HCT116 (cell line): ENCODE data around the gene KCNK18. TPM values are rescaled to one million over a fixed set of nuclear protein-coding genes. Genes with fewer than 3 reads are reported as not detected.

Experiments used
- ATAC-seq: fragments of 200-7000 bp; cut with Tn5 transposase; 2 replicates; pipeline ENCODE4 v1.9.1; 2020; ENCODE audit warnings: mild to moderate bottlenecking, moderate library complexity
- BruUV-seq: library from RNA; stranded (reverse); fragments of 400-500 nt; replicated peaks from 2 replicates; lab custom pipeline; 2021; lab: Mats Ljungman, UMichigan
- CTCF ChIA-PET: fragments of 300-600 bp; sonication (Branson Sonifier 250); formaldehyde crosslinking; loops from one replicate; lab custom pipeline; 2021; ENCODE audit warnings: antibody characterized with exemption; lab: Charles Lee
- POLR2A ChIA-PET: fragments of 300-600, 350-600 bp; sonication (Branson Sonifier 250); formaldehyde crosslinking; loops from one replicate; lab custom pipeline; 2021; ENCODE audit warnings: antibody characterized with exemption; lab: Charles Lee
- RAD21 ChIA-PET, 2 experiments: fragments of 300-600 bp; sonication (Branson Sonifier 250); formaldehyde crosslinking; loops; one replicate each; lab custom pipeline; 2023; ENCODE audit warnings: low total read pairs in 2 of 2; ENCODE audit not compliant: uncharacterized antibody in 2 of 2, unreplicated experiment in 2 of 2, low non-redundant PET in 1 of 2; lab: Charles Lee
- DNase-seq: peaks from one replicate; pipeline ENCODE4 v3.0.0-alpha.2; 2010; ENCODE audit warnings: low read depth, low spot score
- H2AFZ ChIP-seq: fragments of 200-600 bp; shearing (Covaris generic), sonication (generic); 2 replicates; pipeline ENCODE4 v1.6.1; 2017; ENCODE audit warnings: low read depth, mixed run types, mixed read lengths, antibody characterized with exemption, low read length; ENCODE audit not compliant: poor library complexity, severe bottlenecking
- H3K27ac ChIP-seq: 2 replicates; pipeline ENCODE4 v1.5.1; 2012; ENCODE audit warnings: low read depth, low read length
- H3K27me3 ChIP-seq: fragments of 200-600 bp; sonication (generic); 2 replicates; pipeline ENCODE4 v1.6.1; 2016; ENCODE audit warnings: mixed run types, low read length, mixed read lengths; ENCODE audit not compliant: insufficient read depth
- H3K36me3 ChIP-seq, 2 experiments: fragments of 200-500 bp in 1 of 2; fragments of 200-600 bp in 1 of 2; sonication (Bioruptor generic) in 1 of 2; sonication (generic) in 1 of 2; 2 replicates each; pipeline versions ENCODE4 v1.5.1 to v1.6.1; 2014 to 2016; ENCODE audit warnings: low read length in 2 of 2, inconsistent platforms in 1 of 2, mixed read lengths in 1 of 2, mixed run types in 1 of 2; ENCODE audit not compliant: insufficient read depth in 2 of 2, control insufficient read depth in 1 of 2
- H3K4me1 ChIP-seq, 2 experiments: fragments of 200-600 bp in 1 of 2; sonication (generic) in 1 of 2; 2 replicates each; pipeline versions ENCODE4 v1.5.1 to v1.6.1; 2012 to 2017; ENCODE audit warnings: low read length in 2 of 2, inconsistent platforms in 1 of 2, mild to moderate bottlenecking in 1 of 2, mixed read lengths in 1 of 2, mixed run types in 1 of 2, moderate library complexity in 1 of 2; ENCODE audit not compliant: insufficient read depth in 2 of 2, control insufficient read depth in 1 of 2
- H3K4me2 ChIP-seq: fragments of 200-600 bp; sonication (generic); 2 replicates; pipeline ENCODE4 v1.6.1; 2017; ENCODE audit warnings: mixed run types, low read length, mixed read lengths
- H3K4me3 ChIP-seq, 2 experiments: fragments of 200-600 bp in 1 of 2; sonication (generic) in 1 of 2; replicated peaks in 1 of 2; 2 replicates each; pipeline ENCODE4 v1.5.1; 2011 to 2016; ENCODE audit warnings: low read length in 2 of 2, control low read depth in 1 of 2, low read depth in 1 of 2, mild to moderate bottlenecking in 1 of 2, mixed read lengths in 1 of 2, mixed run types in 1 of 2
- H3K79me2 ChIP-seq: fragments of 200-600 bp; sonication (generic); 2 replicates; pipeline ENCODE4 v1.6.1; 2017; ENCODE audit warnings: mild to moderate bottlenecking, mixed run types, low read length, moderate library complexity, mixed read lengths; ENCODE audit not compliant: insufficient read depth
- H3K9ac ChIP-seq: fragments of 200-600 bp; sonication (generic); 2 replicates; pipeline ENCODE4 v1.6.1; 2016; ENCODE audit warnings: low read length, mixed read lengths
- H3K9me2 ChIP-seq: fragments of 200-600 bp; sonication (generic), shearing (Covaris generic); 2 replicates; pipeline ENCODE4 v1.6.1; 2017; ENCODE audit warnings: mixed run types, mild to moderate bottlenecking, moderate library complexity; ENCODE audit not compliant: insufficient read depth
- H3K9me3 ChIP-seq, 2 experiments: fragments of 200-500 bp in 1 of 2; fragments of 200-600 bp in 1 of 2; sonication (Bioruptor generic) in 1 of 2; sonication (generic) in 1 of 2; 2 replicates each; pipeline ENCODE4 v1.6.1; 2014 to 2017; ENCODE audit warnings: low read length in 2 of 2, mixed read lengths in 2 of 2, inconsistent platforms in 1 of 2, low read depth in 1 of 2, mild to moderate bottlenecking in 1 of 2, mixed run types in 1 of 2, moderate library complexity in 1 of 2; ENCODE audit not compliant: control insufficient read depth in 1 of 2, insufficient read depth in 1 of 2
- H4K20me1 ChIP-seq: fragments of 200-600 bp; sonication (generic), shearing (Covaris generic); 2 replicates; pipeline ENCODE4 v1.6.1; 2017; ENCODE audit warnings: mixed run types, mild to moderate bottlenecking, moderate library complexity; ENCODE audit not compliant: insufficient read depth
- CBX3 ChIP-seq: IDR thresholded peaks from 2 replicates; pipeline ENCODE4 v1.6.1; 2012; ENCODE audit warnings: low read depth
- CEBPB ChIP-seq: IDR thresholded peaks from 2 replicates; pipeline ENCODE4 v1.6.1; 2012; ENCODE audit warnings: low read depth
- EGR1 ChIP-seq: IDR thresholded peaks from 2 replicates; pipeline ENCODE4 v1.6.1; 2012; ENCODE audit warnings: low read depth
- EZH2 ChIP-seq: fragments of 200-600 bp; sonication (generic); IDR thresholded peaks from 2 replicates; pipeline ENCODE4 v1.6.1; 2017; ENCODE audit warnings: antibody characterized with exemption, mixed run types
- FOSL1 ChIP-seq: IDR thresholded peaks from 2 replicates; pipeline ENCODE4 v1.6.1; 2012; ENCODE audit warnings: low read depth
- POLR2A ChIP-seq: IDR thresholded peaks from 2 replicates; pipeline ENCODE4 v1.7.0; 2011; ENCODE audit warnings: borderline replicate concordance; ENCODE audit not compliant: insufficient read depth, insufficient read length; ENCODE audit errors: extremely low read depth
- POLR2AphosphoS5 ChIP-seq: IDR thresholded peaks from 2 replicates; pipeline ENCODE4 v1.6.1; 2011; ENCODE audit warnings: mild to moderate bottlenecking, low read depth, low read length, moderate library complexity
- RAD21 ChIP-seq: IDR thresholded peaks from 2 replicates; pipeline ENCODE4 v1.6.1; 2012; ENCODE audit warnings: low read depth, mild to moderate bottlenecking
- SIN3A ChIP-seq: IDR thresholded peaks from 2 replicates; pipeline ENCODE4 v1.6.1; 2012; ENCODE audit warnings: low read depth
- SP1 ChIP-seq: IDR thresholded peaks from 2 replicates; pipeline ENCODE4 v1.6.1; 2012; ENCODE audit warnings: low read depth
- SRF ChIP-seq: IDR thresholded peaks from 2 replicates; pipeline ENCODE4 v1.6.1; 2012; ENCODE audit warnings: low read depth
- TCF7L2 ChIP-seq: IDR thresholded peaks from 2 replicates; pipeline ENCODE4 v1.7.0; 2011; ENCODE audit warnings: borderline replicate concordance, inconsistent platforms; ENCODE audit not compliant: insufficient read depth, insufficient read length; ENCODE audit errors: extremely low read depth
- YY1 ChIP-seq: IDR thresholded peaks from 2 replicates; pipeline ENCODE4 v1.6.1; 2011; ENCODE audit warnings: low read length, low read depth, moderate library complexity, mild to moderate bottlenecking; ENCODE audit not compliant: insufficient replicate concordance; ENCODE audit errors: extremely low read depth
- intact Hi-C: fragments of 100-400 bp; cut with micrococcal nuclease; formaldehyde crosslinking; loops from 2 replicates; pipeline ENCODE4 v1.10.0; 2022
- total RNA-seq: library from RNA; stranded (reverse); gene quantifications from one replicate; pipeline ENCODE4 v1.2.1, GENCODE V29; 2021; ENCODE audit not compliant: unreplicated experiment
- TF ChIP-seq, protein P1 (sequence below): IDR thresholded peaks from 2 replicates; pipeline ENCODE4 v1.6.1; 2012
- TF ChIP-seq, protein P2 (sequence below), 3 experiments: fragments of 200-600 bp in 1 of 3; sonication (generic) in 1 of 3; IDR thresholded peaks in 2 of 3; conservative IDR thresholded peaks in 1 of 3; 2 replicates each; pipeline ENCODE4 v1.5.1; 2012 to 2017; ENCODE audit warnings: low read depth in 2 of 3, low read length in 2 of 3, antibody characterized with exemption in 1 of 3, borderline replicate concordance in 1 of 3, control low read depth in 1 of 3, mild to moderate bottlenecking in 1 of 3, mixed read lengths in 1 of 3, mixed run types in 1 of 3, moderate library complexity in 1 of 3; ENCODE audit not compliant: insufficient read depth in 1 of 3
- TF ChIP-seq, protein P3 (sequence below): IDR thresholded peaks from 2 replicates; pipeline ENCODE4 v1.6.1; 2011; ENCODE audit warnings: mild to moderate bottlenecking, low read length, moderate library complexity; ENCODE audit not compliant: insufficient replicate concordance; ENCODE audit errors: extremely low read depth
- TF ChIP-seq, protein P4 (sequence below): IDR thresholded peaks from 2 replicates; pipeline ENCODE4 v1.6.1; 2012; ENCODE audit warnings: low read depth
- TF ChIP-seq, protein P5 (sequence below): IDR thresholded peaks from 2 replicates; pipeline ENCODE4 v1.6.1; 2012

Gene KCNK18
- total RNA-seq, 1 experiment from 2014 or later = not detected

- Histone ChIP-seq H3K27me3 (no peaks in the 10 kb centered on the region), H3K4me2 (no peak overlapping the region), H3K27ac (no peak overlapping the region), H4K20me1 (no peaks in the 10 kb centered on the region), H2AFZ (no peak overlapping the region), H3K9me2 (no peaks in the 10 kb centered on the region), H3K4me1 (peaks cover 14 to 34% of the 10 kb centered on the region in 2 experiments), H3K9me3 (no peaks in the 10 kb centered on the region), H3K79me2 (no peaks in the 10 kb centered on the region), H3K9ac (no peak overlapping the region), H3K36me3 (no peaks in the 10 kb centered on the region), H3K4me3 (no peak overlapping the region)
- CTCF ChIA-PET = interaction anchor here (7.8 kb wide), 1 partner anchor 14 kb away, joined by 64 read pairs; no protein-coding TSS in a partner anchor
- intact Hi-C loops = no loop called here
- no peak for DNase-seq
- BruUV-seq = no TSS peak
- TF ChIP-seq EGR1 (no peak), POLR2AphosphoS5 (no peak), TCF7L2 (no peak), CEBPB (no peak), CBX3 (no peak), SP1 (no peak), RAD21 (no peak), FOSL1 (no peak), YY1 (no peak), EZH2 (no peak), POLR2A (no peak), SRF (no peak), SIN3A (no peak)
- TF ChIP-seq, protein P1, sequence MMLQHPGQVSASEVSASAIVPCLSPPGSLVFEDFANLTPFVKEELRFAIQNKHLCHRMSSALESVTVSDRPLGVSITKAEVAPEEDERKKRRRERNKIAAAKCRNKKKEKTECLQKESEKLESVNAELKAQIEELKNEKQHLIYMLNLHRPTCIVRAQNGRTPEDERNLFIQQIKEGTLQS = no peak
- TF ChIP-seq, protein P2, sequence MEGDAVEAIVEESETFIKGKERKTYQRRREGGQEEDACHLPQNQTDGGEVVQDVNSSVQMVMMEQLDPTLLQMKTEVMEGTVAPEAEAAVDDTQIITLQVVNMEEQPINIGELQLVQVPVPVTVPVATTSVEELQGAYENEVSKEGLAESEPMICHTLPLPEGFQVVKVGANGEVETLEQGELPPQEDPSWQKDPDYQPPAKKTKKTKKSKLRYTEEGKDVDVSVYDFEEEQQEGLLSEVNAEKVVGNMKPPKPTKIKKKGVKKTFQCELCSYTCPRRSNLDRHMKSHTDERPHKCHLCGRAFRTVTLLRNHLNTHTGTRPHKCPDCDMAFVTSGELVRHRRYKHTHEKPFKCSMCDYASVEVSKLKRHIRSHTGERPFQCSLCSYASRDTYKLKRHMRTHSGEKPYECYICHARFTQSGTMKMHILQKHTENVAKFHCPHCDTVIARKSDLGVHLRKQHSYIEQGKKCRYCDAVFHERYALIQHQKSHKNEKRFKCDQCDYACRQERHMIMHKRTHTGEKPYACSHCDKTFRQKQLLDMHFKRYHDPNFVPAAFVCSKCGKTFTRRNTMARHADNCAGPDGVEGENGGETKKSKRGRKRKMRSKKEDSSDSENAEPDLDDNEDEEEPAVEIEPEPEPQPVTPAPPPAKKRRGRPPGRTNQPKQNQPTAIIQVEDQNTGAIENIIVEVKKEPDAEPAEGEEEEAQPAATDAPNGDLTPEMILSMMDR (IDR thresholded peaks at IDR 0.05 in 2 of 3, conservative IDR thresholded peaks at IDR 0.05 in 1 of 3; ENCODE audit: borderline replicate concordance in 1 of 3, insufficient read depth in 1 of 3, low read depth in 2 of 3, low read length in 2 of 3) = no peak
- TF ChIP-seq, protein P3, sequence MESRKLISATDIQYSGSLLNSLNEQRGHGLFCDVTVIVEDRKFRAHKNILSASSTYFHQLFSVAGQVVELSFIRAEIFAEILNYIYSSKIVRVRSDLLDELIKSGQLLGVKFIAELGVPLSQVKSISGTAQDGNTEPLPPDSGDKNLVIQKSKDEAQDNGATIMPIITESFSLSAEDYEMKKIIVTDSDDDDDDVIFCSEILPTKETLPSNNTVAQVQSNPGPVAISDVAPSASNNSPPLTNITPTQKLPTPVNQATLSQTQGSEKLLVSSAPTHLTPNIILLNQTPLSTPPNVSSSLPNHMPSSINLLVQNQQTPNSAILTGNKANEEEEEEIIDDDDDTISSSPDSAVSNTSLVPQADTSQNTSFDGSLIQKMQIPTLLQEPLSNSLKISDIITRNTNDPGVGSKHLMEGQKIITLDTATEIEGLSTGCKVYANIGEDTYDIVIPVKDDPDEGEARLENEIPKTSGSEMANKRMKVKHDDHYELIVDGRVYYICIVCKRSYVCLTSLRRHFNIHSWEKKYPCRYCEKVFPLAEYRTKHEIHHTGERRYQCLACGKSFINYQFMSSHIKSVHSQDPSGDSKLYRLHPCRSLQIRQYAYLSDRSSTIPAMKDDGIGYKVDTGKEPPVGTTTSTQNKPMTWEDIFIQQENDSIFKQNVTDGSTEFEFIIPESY = no peak
- TF ChIP-seq, protein P4, sequence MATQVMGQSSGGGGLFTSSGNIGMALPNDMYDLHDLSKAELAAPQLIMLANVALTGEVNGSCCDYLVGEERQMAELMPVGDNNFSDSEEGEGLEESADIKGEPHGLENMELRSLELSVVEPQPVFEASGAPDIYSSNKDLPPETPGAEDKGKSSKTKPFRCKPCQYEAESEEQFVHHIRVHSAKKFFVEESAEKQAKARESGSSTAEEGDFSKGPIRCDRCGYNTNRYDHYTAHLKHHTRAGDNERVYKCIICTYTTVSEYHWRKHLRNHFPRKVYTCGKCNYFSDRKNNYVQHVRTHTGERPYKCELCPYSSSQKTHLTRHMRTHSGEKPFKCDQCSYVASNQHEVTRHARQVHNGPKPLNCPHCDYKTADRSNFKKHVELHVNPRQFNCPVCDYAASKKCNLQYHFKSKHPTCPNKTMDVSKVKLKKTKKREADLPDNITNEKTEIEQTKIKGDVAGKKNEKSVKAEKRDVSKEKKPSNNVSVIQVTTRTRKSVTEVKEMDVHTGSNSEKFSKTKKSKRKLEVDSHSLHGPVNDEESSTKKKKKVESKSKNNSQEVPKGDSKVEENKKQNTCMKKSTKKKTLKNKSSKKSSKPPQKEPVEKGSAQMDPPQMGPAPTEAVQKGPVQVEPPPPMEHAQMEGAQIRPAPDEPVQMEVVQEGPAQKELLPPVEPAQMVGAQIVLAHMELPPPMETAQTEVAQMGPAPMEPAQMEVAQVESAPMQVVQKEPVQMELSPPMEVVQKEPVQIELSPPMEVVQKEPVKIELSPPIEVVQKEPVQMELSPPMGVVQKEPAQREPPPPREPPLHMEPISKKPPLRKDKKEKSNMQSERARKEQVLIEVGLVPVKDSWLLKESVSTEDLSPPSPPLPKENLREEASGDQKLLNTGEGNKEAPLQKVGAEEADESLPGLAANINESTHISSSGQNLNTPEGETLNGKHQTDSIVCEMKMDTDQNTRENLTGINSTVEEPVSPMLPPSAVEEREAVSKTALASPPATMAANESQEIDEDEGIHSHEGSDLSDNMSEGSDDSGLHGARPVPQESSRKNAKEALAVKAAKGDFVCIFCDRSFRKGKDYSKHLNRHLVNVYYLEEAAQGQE = no peak
- TF ChIP-seq, protein P5, sequence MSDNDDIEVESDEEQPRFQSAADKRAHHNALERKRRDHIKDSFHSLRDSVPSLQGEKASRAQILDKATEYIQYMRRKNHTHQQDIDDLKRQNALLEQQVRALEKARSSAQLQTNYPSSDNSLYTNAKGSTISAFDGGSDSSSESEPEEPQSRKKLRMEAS = no peak
- POLR2A ChIA-PET = no interaction called here
- RAD21 ChIA-PET = no interaction called here
- ATAC-seq = no peak
Measured at GRCh38 chr10:117189557-117189956, 7.7 kb upstream of the KCNK18 start.
